ENCODE measurements around the gene AIDA.

AIDA gene

GRCh38 chr1:222653178-222653827 is 59.0 kb downstream of the AIDA start:
- Histone ChIP-seq H3K36me3 (ENCODE audit: control insufficient read depth in 2 of 2, insufficient read depth in 1 of 2, low read length in 2 of 2) (peaks cover 75 to 88% of the 10 kb centered on the region in 2 experiments), H3K4me3 (ENCODE audit: low read depth, low read length) (no peak overlapping the region), H3K9me3 (ENCODE audit: control insufficient read depth, insufficient read depth, low read depth, low read length) (no peaks in the 10 kb centered on the region), H3K4me1 (ENCODE audit: control insufficient read depth, insufficient read depth, low read length) (no peaks in the 10 kb centered on the region), H3K27ac (ENCODE audit: extremely low read depth, low read depth, low read length) (no peak overlapping the region)
- TF ChIP-seq KLF8 (tag by site-specific recombination; IDR thresholded peaks at IDR 0.05) (no peak), ZXDB (tag by site-specific recombination; IDR thresholded peaks at IDR 0.05) (no peak), ZNF341 (tag by site-specific recombination; IDR thresholded peaks at IDR 0.05; ENCODE audit: low read depth) (no peak), ZNF585B (tag by site-specific recombination; IDR thresholded peaks at IDR 0.05) (no peak), ZNF623 (tag by site-specific recombination; IDR thresholded peaks at IDR 0.05) (no peak), KLF7 (tag by site-specific recombination; IDR thresholded peaks at IDR 0.05; ENCODE audit: borderline replicate concordance) (no peak), ZNF560 (tag by site-specific recombination; IDR thresholded peaks at IDR 0.05; ENCODE audit: borderline replicate concordance) (no peak)
- POLR2A ChIA-PET, result no interaction called here
- CTCF ChIA-PET, result interaction anchor here (0.7 to 1.9 kb wide), 3 partner anchors 19 to 432 kb away, joined by 3 to 7 read pairs (median 3); no protein-coding TSS in a partner anchor

DNA sequence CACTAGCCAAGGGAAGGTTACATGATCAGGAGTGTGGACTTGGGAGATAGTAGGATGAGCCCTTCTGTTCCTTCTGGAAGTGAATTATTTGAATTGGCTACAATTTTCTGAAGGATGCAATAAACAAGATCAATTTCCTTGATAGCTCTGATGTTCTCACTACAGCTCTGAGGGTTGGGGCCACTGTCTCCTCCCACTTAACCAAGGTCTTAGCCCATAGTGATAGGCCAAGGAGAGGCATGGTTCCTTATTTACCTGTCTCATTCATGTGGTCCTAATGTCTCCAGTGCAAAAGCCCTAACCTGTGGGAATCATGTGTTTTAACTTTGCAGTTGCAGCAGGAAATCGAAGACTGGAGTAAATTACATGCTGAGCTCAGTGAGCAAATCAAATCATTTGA is 59.6 kb downstream of the AIDA start:
- ChIA-PET CTCF (interaction anchor here (1.9 kb wide), 1 partner anchor 18 kb away, joined by 7 read pairs; no protein-coding TSS in a partner anchor), POLR2A (no interaction called here)
- H3K4me1 ChIP-seq (ENCODE audit: control insufficient read depth, insufficient read depth, low read length), result no peaks in the 10 kb centered on the region
- no peak overlapping the region for H3K4me3 ChIP-seq (ENCODE audit: low read depth, low read length)
- peaks cover 72 to 82% of the 10 kb centered on the region in 2 experiments for H3K36me3 ChIP-seq (ENCODE audit: control insufficient read depth in 2 of 2, insufficient read depth in 1 of 2, low read length in 2 of 2)
- H3K27ac ChIP-seq (ENCODE audit: extremely low read depth, low read depth, low read length), result no peak overlapping the region
- TF ChIP-seq ZNF133 (tag by site-specific recombination; IDR thresholded peaks at IDR 0.05) (no peak), ZNF530 (tag by site-specific recombination; IDR thresholded peaks at IDR 0.05; ENCODE audit: low read depth) (no peak), ZNF24 (tag by site-specific recombination; IDR thresholded peaks at IDR 0.05) (no peak), ZNF549 (tag by site-specific recombination; IDR thresholded peaks at IDR 0.05) (no peak), GLI4 (tag by site-specific recombination; IDR thresholded peaks at IDR 0.05) (no peak), ZNF211 (tag by site-specific recombination; IDR thresholded peaks at IDR 0.05; ENCODE audit: low read depth) (no peak), ZNF221 (tag by site-specific recombination; IDR thresholded peaks at IDR 0.05; ENCODE audit: borderline replicate concordance) (no peak), ZNF23 (tag by site-specific recombination; IDR thresholded peaks at IDR 0.05; ENCODE audit: borderline replicate concordance) (no peak), MZF1 (tag by site-specific recombination; IDR thresholded peaks at IDR 0.05; ENCODE audit: borderline replicate concordance) (no peak), BCL6B (tag by site-specific recombination; IDR thresholded peaks at IDR 0.05) (no peak), IKZF3 (tag by site-specific recombination; IDR thresholded peaks at IDR 0.05) (no peak), ZNF521 (tag by site-specific recombination; IDR thresholded peaks at IDR 0.05) (no peak), PATZ1 (tag by site-specific recombination; IDR thresholded peaks at IDR 0.05) (no peak), ZBTB1 (tag by site-specific recombination; IDR thresholded peaks at IDR 0.05) (no peak)
- TF ChIP-seq, protein P1, sequence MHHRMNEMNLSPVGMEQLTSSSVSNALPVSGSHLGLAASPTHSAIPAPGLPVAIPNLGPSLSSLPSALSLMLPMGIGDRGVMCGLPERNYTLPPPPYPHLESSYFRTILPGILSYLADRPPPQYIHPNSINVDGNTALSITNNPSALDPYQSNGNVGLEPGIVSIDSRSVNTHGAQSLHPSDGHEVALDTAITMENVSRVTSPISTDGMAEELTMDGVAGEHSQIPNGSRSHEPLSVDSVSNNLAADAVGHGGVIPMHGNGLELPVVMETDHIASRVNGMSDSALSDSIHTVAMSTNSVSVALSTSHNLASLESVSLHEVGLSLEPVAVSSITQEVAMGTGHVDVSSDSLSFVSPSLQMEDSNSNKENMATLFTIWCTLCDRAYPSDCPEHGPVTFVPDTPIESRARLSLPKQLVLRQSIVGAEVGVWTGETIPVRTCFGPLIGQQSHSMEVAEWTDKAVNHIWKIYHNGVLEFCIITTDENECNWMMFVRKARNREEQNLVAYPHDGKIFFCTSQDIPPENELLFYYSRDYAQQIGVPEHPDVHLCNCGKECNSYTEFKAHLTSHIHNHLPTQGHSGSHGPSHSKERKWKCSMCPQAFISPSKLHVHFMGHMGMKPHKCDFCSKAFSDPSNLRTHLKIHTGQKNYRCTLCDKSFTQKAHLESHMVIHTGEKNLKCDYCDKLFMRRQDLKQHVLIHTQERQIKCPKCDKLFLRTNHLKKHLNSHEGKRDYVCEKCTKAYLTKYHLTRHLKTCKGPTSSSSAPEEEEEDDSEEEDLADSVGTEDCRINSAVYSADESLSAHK (tag by site-specific recombination; IDR thresholded peaks at IDR 0.05), result no peak
- TF ChIP-seq, protein P2, sequence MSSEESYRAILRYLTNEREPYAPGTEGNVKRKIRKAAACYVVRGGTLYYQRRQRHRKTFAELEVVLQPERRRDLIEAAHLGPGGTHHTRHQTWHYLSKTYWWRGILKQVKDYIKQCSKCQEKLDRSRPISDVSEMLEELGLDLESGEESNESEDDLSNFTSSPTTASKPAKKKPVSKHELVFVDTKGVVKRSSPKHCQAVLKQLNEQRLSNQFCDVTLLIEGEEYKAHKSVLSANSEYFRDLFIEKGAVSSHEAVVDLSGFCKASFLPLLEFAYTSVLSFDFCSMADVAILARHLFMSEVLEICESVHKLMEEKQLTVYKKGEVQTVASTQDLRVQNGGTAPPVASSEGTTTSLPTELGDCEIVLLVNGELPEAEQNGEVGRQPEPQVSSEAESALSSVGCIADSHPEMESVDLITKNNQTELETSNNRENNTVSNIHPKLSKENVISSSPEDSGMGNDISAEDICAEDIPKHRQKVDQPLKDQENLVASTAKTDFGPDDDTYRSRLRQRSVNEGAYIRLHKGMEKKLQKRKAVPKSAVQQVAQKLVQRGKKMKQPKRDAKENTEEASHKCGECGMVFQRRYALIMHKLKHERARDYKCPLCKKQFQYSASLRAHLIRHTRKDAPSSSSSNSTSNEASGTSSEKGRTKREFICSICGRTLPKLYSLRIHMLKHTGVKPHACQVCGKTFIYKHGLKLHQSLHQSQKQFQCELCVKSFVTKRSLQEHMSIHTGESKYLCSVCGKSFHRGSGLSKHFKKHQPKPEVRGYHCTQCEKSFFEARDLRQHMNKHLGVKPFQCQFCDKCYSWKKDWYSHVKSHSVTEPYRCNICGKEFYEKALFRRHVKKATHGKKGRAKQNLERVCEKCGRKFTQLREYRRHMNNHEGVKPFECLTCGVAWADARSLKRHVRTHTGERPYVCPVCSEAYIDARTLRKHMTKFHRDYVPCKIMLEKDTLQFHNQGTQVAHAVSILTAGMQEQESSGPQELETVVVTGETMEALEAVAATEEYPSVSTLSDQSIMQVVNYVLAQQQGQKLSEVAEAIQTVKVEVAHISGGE (tag by site-specific recombination; conservative IDR thresholded peaks at IDR 0.05; ENCODE audit: low read depth), result no peak
- H3K9me3 ChIP-seq (ENCODE audit: control insufficient read depth, insufficient read depth, low read depth, low read length), result no peaks in the 10 kb centered on the region
